Measurements from ENCODE around the gene ALDH4A1. TPM values are rescaled to one million over a fixed set of nuclear protein-coding genes. Genes with fewer than 3 reads are reported as not detected.
"Not testable (repeated sequence)": the region's sequence is repeated elsewhere in the genome, so short reads cannot be mapped to it uniquely, and the experiment has no call there.

The ALDH4A1 gene
- total and polyA plus RNA-seq, 12 donors, result 12.7 to 60.8 (median 36.6) TPM

- Histone ChIP-seq H3K27ac (no peak overlapping the region), H3K36me3 (peaks cover 0 to 13% (median 0%) of the 10 kb centered on the region in 9 donors), H3K9me3 (no peaks in the 10 kb centered on the region), H3K4me3 (no peak overlapping the region), H3K27me3 (peaks cover 0 to 16% (median 0%) of the 10 kb centered on the region in 7 donors), H3K4me1 (peaks cover 0 to 11% (median 6%) of the 10 kb centered on the region in 9 donors)
- WGBS, 2 donors, result 87 to 90% methylated on average over 7 of the region's 7 CpGs
- intact Hi-C loops (cut with DNase I), result loop anchor here in 2 of 10 donors (5.0 kb wide), 1 partner anchor 274 kb away; no protein-coding TSS in a partner anchor
- no peak for DNase-seq
- TF ChIP-seq CTCF (IDR thresholded peaks at IDR 0.05), result no peak
- ATAC-seq, result no peak
These were observed 30.8 kb downstream of the ALDH4A1 start for GRCh38 chr1:18871401-18872070.

GRCh38 chr1:18870957-18871356 lies 31.4 kb downstream of the ALDH4A1 start:
- Histone ChIP-seq H3K27ac (no peak overlapping the region), H3K4me1 (peaks cover 0 to 11% (median 6%) of the 10 kb centered on the region in 9 donors), H3K9me3 (no peaks in the 10 kb centered on the region), H3K4me3 (no peak overlapping the region), H3K27me3 (peaks cover 0 to 18% (median 0%) of the 10 kb centered on the region in 7 donors), H3K36me3 (peaks cover 0 to 13% (median 0%) of the 10 kb centered on the region in 9 donors)
- ATAC-seq (no peak), DNase-seq (no peak)
- intact Hi-C loops (cut with DNase I), result loop anchor here in 2 of 10 donors (5.0 kb wide), 1 partner anchor 274 kb away; no protein-coding TSS in a partner anchor
- WGBS, 2 donors, result 95 to 98% methylated on average over 10 of the region's 10 CpGs
- TF ChIP-seq CTCF (IDR thresholded peaks at IDR 0.05), result no peak

- 62 to 63% methylated on average over 3 of the region's 3 CpGs for WGBS, 2 donors
- ATAC-seq, DNase-seq, H3K4me3 ChIP-seq, H3K27ac ChIP-seq, H3K9me3 ChIP-seq: not testable (repeated sequence)
- Histone ChIP-seq H3K36me3 (peaks cover 0 to 13% (median 0%) of the 10 kb centered on the region in 9 donors), H3K27me3 (peaks cover 0 to 22% (median 3%) of the 10 kb centered on the region in 7 donors), H3K4me1 (peaks cover 0 to 11% (median 6%) of the 10 kb centered on the region in 9 donors)
- intact Hi-C loops (cut with DNase I), result loop anchor here in 2 of 10 donors (5.0 kb wide), 1 partner anchor 273 kb away; no protein-coding TSS in a partner anchor
These were observed 31.8 kb downstream of the ALDH4A1 start for GRCh38 chr1:18870595-18870865.

GRCh38 chr1:18869847-18870594 lies 32.3 kb downstream of the ALDH4A1 start:
- intact Hi-C loops (cut with DNase I), result loop anchor here in 3 of 10 donors (5.0 kb wide), 2 partner anchors 268 to 273 kb away; no protein-coding TSS in a partner anchor
- Histone ChIP-seq H3K9me3 (no peaks in the 10 kb centered on the region), H3K4me3 (no peak overlapping the region), H3K36me3 (peaks cover 0 to 13% (median 0%) of the 10 kb centered on the region in 9 donors), H3K4me1 (peaks cover 0 to 6% (median 2%) of the 10 kb centered on the region in 9 donors), H3K27ac (no peak overlapping the region), H3K27me3 (peaks cover 0 to 26% (median 4%) of the 10 kb centered on the region in 7 donors)
- 72 to 78% methylated on average over 9 of the region's 9 CpGs for WGBS, 2 donors
- TF ChIP-seq CTCF (IDR thresholded peaks at IDR 0.05), result no peak
- ATAC-seq, result no peak
- DNase-seq, result no peak
